ENCODE measurements around the gene MRFAP1L1. TPM values are rescaled to one million over a fixed set of nuclear protein-coding genes. Genes with fewer than 3 reads are reported as not detected.

The MRFAP1L1 gene
- total RNA-seq, 1 experiment from 2014 or later = 57.7 TPM

DNA sequence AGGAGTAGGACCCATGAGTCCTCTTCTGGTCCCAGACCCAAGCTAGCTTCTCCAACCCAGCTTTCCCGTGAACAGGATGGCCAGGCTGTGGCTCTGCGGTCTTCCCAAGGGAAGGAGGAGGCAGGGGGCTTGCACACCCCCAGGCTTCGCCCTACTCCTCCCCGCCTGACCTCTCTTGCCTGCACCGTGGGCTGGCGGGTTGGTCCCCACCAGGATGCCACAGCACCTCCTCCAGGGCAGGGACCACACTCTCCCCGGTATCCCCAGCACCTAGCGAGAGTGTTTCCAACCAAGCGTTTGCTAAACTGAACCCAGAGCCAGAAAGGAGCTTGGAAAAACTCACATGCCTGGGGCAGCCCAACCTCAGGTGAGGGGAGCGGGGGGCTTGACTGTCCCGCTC is 25.0 kb downstream of the MRFAP1L1 start:
- Histone ChIP-seq H3K4ac (ENCODE audit: low read depth, low read length) (no peak overlapping the region), H3K56ac (ENCODE audit: insufficient read length, low read depth, low read length) (no peak overlapping the region), H4K91ac (ENCODE audit: insufficient read length, low read depth, low read length) (no peak overlapping the region), H2BK5ac (ENCODE audit: insufficient read length, low read length) (no peak overlapping the region), H4K5ac (ENCODE audit: insufficient read length, low read depth, low read length) (no peak overlapping the region), H2BK120ac (ENCODE audit: low read depth, low read length, poor library complexity, severe bottlenecking) (no peak overlapping the region), H3K79me1 (ENCODE audit: insufficient read depth, low read depth, low read length, poor library complexity, severe bottlenecking) (no peaks in the 10 kb centered on the region), H3K23ac (ENCODE audit: insufficient read length, low read depth, low read length) (no peak overlapping the region), H3K23me2 (ENCODE audit: insufficient read length, low read depth, low read length, poor library complexity, severe bottlenecking) (no peaks in the 10 kb centered on the region), H2AFZ (ENCODE audit: low read length) (no peak overlapping the region), H4K8ac (replicated peaks; ENCODE audit: insufficient read length, low read depth, low read length) (no peak overlapping the region), H3K9me3 (ENCODE audit: control insufficient read depth, low read depth, low read length) (no peaks in the 10 kb centered on the region), H3K27me3 (ENCODE audit: insufficient read depth, low read length) (no peaks in the 10 kb centered on the region), H3K4me2 (ENCODE audit: insufficient read depth, insufficient read length, low read length) (no peak overlapping the region), H3K14ac (ENCODE audit: insufficient read depth, low read length) (no peak overlapping the region), H2AK5ac (ENCODE audit: insufficient read length, low read length) (no peak overlapping the region), H3K18ac (ENCODE audit: insufficient read length, low read depth, low read length) (no peak overlapping the region), H3K27ac (ENCODE audit: insufficient read length, low read depth, low read length) (no peak overlapping the region), H2BK15ac (ENCODE audit: low read depth, low read length) (no peak overlapping the region), H4K20me1 (ENCODE audit: control insufficient read depth, insufficient read depth, insufficient read length) (no peaks in the 10 kb centered on the region), H3K79me2 (ENCODE audit: insufficient read depth, low read length) (no peaks in the 10 kb centered on the region), H2BK12ac (ENCODE audit: insufficient read length, low read depth, low read length) (no peak overlapping the region), H3K4me1 (ENCODE audit: insufficient read depth, low read length) (no peaks in the 10 kb centered on the region; the same call in 1 of the 2 replicates), H3T11ph (ENCODE audit: low read length) (no peak overlapping the region), H3K9ac (ENCODE audit: extremely low read depth, insufficient read length, low read length) (no peak overlapping the region), H2BK20ac (ENCODE audit: low read depth, low read length, poor library complexity, severe bottlenecking) (no peak overlapping the region)
- peaks cover 2 to 15% (median 6%) of the 10 kb centered on the region in 3 experiments; a peak in 6 of 7 replicates for H3K36me3 Mint-ChIP-seq (ENCODE audit: insufficient read depth in 1 of 3, low read depth in 3 of 3)
- H3K4me3 Mint-ChIP-seq = no peak overlapping the region
- H3K27ac Mint-ChIP-seq = no peak overlapping the region
- DNase-seq = no peak
- peaks cover 24% of the 10 kb centered on the region for H3K27me3 Mint-ChIP-seq (ENCODE audit: low read depth)
- H3K9me3 Mint-ChIP-seq = peaks cover 14 to 15% of the 10 kb centered on the region in 2 experiments
- TF ChIP-seq, protein P1, sequence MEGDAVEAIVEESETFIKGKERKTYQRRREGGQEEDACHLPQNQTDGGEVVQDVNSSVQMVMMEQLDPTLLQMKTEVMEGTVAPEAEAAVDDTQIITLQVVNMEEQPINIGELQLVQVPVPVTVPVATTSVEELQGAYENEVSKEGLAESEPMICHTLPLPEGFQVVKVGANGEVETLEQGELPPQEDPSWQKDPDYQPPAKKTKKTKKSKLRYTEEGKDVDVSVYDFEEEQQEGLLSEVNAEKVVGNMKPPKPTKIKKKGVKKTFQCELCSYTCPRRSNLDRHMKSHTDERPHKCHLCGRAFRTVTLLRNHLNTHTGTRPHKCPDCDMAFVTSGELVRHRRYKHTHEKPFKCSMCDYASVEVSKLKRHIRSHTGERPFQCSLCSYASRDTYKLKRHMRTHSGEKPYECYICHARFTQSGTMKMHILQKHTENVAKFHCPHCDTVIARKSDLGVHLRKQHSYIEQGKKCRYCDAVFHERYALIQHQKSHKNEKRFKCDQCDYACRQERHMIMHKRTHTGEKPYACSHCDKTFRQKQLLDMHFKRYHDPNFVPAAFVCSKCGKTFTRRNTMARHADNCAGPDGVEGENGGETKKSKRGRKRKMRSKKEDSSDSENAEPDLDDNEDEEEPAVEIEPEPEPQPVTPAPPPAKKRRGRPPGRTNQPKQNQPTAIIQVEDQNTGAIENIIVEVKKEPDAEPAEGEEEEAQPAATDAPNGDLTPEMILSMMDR (conservative IDR thresholded peaks at IDR 0.05) = no peak
- no CpG with 5 or more reads among the region's 11 CpGs for WGBS (ENCODE audit: extremely low coverage, insufficient read length, low lambda C conversion rate)
- H3K4me1 Mint-ChIP-seq = peaks cover 9 to 14% of the 10 kb centered on the region in 2 experiments
